Measurements from ENCODE around the gene ATG16L2. TPM values are rescaled to one million over a fixed set of nuclear protein-coding genes. Genes with fewer than 3 reads are reported as not detected.
"Not testable (repeated sequence)": the region's sequence is repeated elsewhere in the genome, so short reads cannot be mapped to it uniquely, and the experiment has no call there.

Gene ATG16L2
- polyA plus RNA-seq, 1 donor from 2014 or later: 32.1 TPM

- Mint-ChIP-seq H3K4me1 (peaks cover 21 to 28% (median 23%) of the 10 kb centered on the region in 3 donors), H3K4me3 (peak overlapping the region in 2 of 4 donors; percentile 15 to 80), H3K27me3 (no peaks in the 10 kb centered on the region), H3K27ac (peak overlapping the region; percentile 87 to 97 (median 94)), H3K9me3 (no peaks in the 10 kb centered on the region), H3K36me3 (no peaks in the 10 kb centered on the region)
Measured at GRCh38 chr11:72786305-72787215, 27.7 kb upstream of the ATG16L2 start.

DNA sequence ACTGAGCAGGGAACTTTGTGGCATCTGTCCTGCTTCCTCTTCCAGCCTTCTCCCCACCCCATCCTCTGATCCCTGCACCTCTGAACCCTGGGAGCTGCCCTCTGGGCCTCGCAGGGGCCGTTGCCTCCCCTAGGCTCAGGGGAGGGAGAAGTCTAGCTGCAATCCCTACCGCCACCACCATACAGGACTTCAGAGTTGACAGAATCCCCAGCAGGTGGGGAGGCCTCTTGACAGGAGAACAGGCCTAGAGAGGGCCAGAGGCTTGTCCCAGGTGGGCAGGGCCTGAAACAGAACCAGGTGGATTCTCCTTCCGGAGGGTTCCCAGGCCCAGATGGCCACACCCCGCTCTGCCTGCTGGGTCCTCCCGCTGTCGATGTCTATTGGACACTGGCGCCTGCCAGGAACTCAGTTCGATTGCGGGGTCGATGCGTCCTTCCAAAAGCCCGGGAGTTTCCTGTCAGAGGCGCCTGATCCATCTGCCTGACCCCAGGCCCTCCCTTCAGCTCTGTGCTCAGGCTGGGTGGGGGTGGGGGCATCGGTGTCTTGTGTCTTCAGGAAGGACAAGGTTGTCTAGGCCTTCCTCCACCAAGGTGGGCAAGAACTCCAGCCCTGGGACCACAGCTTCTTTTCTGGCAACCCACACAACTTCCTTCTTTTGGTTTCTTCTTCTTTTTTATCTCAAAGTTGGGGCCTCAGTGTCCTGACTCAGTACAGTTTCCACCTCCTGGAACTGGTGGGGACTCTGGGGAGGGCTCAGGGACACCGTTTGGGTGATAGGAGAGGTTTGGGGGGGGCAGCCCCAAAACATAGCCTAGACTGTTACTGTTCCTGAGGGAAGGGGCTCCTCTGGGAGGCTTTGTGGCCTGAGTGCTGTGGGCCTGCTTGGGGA, 26.8 kb upstream of the ATG16L2 start:
- peak overlapping the region; percentile 25 to 88 (median 62) for H3K4me3 Mint-ChIP-seq
- H3K36me3 Mint-ChIP-seq: no peaks in the 10 kb centered on the region
- H3K9me3 Mint-ChIP-seq: no peaks in the 10 kb centered on the region
- no peaks in the 10 kb centered on the region for H3K27me3 Mint-ChIP-seq
- peak overlapping the region; percentile 87 to 97 (median 94) for H3K27ac Mint-ChIP-seq
- peaks cover 19 to 25% (median 22%) of the 10 kb centered on the region in 3 donors for H3K4me1 Mint-ChIP-seq

DNA sequence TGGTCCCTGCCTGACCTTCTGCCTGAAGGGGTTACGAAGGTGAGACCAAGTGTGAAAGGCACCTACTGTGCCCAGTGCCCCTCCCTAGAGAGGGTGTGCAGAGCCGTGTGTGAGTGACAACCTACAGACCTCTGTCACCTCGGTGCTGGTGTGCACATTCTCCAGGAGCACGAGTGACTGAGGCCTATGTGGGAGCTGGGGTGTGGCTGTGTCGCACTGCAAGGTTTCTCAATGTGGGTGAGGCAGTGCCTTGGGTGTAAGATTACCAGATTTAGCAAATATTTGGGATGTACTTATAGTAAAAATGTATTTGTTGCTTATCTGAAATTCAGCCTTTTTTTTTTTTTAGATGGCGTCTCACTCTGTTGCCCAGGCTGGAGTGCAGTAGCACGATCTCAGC, 26.0 kb upstream of the ATG16L2 start:
- Mint-ChIP-seq H3K27me3 (no peaks in the 10 kb centered on the region), H3K36me3 (no peaks in the 10 kb centered on the region), H3K4me1 (peaks cover 24 to 30% (median 26%) of the 10 kb centered on the region in 3 donors), H3K27ac (peak overlapping the region in 2 of 3 donors; percentile 94 to 97), H3K4me3 (peak overlapping the region in 2 of 4 donors; percentile 80 to 88), H3K9me3 (no peaks in the 10 kb centered on the region)

DNA sequence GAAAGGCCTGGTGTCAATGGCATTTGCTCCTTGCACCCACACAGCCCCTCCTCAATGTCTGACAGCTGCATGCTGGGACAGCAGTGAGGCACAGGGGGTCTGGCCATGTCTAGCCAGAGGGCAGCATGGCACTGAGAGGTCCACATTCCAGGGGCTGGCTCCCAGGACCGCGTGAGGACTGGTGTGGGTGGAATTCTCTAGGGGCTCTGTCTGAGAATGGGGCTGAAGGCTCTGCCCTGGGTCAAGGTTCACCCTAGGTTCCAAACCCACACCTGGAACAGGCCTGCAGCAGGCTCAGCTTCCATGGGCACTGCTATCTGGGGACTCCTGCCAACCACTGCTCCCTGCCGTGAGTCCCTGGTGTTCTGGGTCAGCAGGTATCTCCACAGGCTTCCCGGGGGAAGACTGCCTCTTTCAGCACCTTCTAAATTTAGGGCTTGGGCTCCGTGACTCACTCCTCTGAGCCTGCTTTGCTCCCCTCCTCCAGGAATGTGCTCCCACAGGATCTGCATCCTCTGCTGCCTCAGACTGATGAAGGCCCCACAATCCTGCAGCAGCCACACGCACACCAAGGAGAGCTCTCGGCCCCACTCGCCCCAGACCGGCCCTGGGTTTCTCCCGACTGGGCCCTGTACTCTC, 24.6 kb upstream of the ATG16L2 start:
- H3K27ac Mint-ChIP-seq: no peak overlapping the region
- no peaks in the 10 kb centered on the region for H3K36me3 Mint-ChIP-seq
- no peaks in the 10 kb centered on the region for H3K9me3 Mint-ChIP-seq
- no peaks in the 10 kb centered on the region for H3K27me3 Mint-ChIP-seq
- no peak overlapping the region for H3K4me3 Mint-ChIP-seq
- H3K4me1 Mint-ChIP-seq: peaks cover 35 to 36% (median 36%) of the 10 kb centered on the region in 3 donors

DNA sequence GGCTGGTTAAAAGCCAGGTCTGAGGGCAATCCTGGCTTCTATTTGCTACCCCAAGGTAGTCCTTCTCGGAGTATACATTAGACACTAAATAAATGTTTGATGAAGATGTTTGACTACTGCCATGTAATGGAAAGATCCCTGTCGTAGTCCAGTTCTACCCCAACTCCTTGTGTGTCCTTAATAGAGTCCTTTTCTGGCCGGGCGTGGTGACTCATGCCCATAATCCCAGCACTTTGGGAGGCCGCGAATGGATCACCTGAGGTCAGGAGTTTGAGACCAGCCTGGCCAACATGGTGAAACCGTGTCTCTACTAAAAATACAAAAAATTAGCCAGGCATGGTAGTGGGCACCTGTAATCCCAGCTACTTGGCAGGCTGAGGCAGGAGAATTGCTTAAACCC, 23.0 kb upstream of the ATG16L2 start:
- H3K36me3 Mint-ChIP-seq, H3K9me3 Mint-ChIP-seq, H3K27me3 Mint-ChIP-seq: not testable (repeated sequence)
- Mint-ChIP-seq H3K4me1 (peaks cover 36 to 38% (median 37%) of the 10 kb centered on the region in 3 donors), H3K27ac (peak overlapping the region; percentile 16 to 99 (median 31)), H3K4me3 (peak overlapping the region in 3 of 4 donors; percentile 5 to 57 (median 10))

- H3K4me3 Mint-ChIP-seq: peak overlapping the region in 3 of 4 donors; percentile 98 to 99 (median 99)
Measured at GRCh38 chr11:72792437-72793021, 21.7 kb upstream of the ATG16L2 start.

DNA sequence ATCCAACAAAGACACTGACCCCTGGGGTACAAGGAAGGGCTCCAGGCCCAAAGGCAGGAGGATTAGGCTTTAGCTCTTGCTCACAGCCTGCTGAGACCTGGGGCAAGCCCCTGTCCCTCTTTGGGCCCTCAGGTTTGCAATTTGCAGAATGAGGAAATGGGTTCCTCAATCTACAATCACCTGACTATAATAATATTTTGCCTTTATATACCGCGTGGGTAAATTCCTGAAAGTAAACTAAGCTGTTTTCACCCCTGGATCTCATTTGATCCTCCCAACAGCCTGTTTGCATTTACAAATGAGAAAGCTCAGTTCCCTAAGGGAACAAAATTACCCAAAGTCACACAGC, 21.2 kb upstream of the ATG16L2 start:
- peak overlapping the region; percentile 99 to 100 (median 100) for H3K27ac Mint-ChIP-seq
- H3K4me1 Mint-ChIP-seq: peaks cover 24 to 26% (median 25%) of the 10 kb centered on the region in 3 donors
- H3K4me3 Mint-ChIP-seq: peak overlapping the region; percentile 98 to 100 (median 99)
- H3K27me3 Mint-ChIP-seq: no peaks in the 10 kb centered on the region
- no peaks in the 10 kb centered on the region for H3K36me3 Mint-ChIP-seq
- no peaks in the 10 kb centered on the region for H3K9me3 Mint-ChIP-seq

More at GRCh38 chr11:72792437-72793021, 21.7 kb upstream of the ATG16L2 start:
- H3K27ac Mint-ChIP-seq: peak overlapping the region; percentile 99 to 100 (median 100)
- H3K4me1 Mint-ChIP-seq: peaks cover 25 to 31% (median 28%) of the 10 kb centered on the region in 3 donors
- no peaks in the 10 kb centered on the region for H3K27me3 Mint-ChIP-seq
- no peaks in the 10 kb centered on the region for H3K36me3 Mint-ChIP-seq
- no peaks in the 10 kb centered on the region for H3K9me3 Mint-ChIP-seq

DNA sequence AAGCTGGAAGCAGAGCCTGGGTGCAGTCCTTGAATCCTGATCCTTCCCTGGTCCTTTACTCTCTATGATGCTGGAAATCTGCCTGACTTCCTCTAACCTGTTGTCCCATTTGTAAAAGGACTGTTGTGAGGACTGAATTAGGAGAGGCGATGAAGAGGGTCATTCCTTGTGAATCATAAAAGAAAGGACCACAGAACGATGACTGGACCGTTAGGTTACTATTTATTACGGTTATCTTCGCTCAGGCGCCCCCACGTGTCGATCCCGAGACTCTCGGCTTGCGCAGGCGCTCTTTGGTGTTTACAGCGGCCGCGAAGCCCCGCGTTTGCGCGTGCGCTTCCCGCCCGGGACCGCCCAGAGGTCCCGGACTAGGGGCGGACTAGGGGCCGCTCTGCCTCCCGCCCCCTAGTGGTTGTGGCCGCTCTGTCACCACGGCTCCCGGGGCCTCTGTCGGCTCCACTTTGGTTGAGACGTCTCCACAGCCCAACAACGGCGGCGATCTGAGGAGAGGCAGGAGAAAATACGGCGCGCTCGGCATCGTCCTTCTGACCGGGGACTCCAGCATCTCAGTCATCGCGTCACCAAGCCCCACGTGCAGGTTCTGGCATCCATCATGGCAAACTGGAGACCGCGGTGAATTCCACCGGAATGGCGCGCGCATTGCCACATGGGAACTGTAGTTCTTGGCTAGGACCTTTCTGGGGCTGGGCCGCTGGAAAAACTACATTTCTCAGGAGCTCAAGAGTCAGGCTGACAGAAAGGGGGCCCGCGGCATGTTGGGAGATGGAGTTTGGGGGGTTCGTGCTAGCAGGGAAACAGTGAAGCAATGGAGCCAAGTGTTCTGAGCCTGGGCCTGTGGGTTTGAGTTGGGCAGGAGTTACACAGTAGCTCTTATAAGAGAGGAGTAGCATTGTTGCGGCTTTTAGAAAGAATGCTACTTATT, 20.5 kb upstream of the ATG16L2 start, which contains the start of gene STARD10:
Gene STARD10 (minus strand): TSS at position 623 of the 943 bp plus-strand sequence. CDS start 12,866 bp downstream, outside the sequence.
- Mint-ChIP-seq H3K4me1 (peaks cover 23 to 27% (median 23%) of the 10 kb centered on the region in 3 donors), H3K36me3 (no peaks in the 10 kb centered on the region), H3K4me3 (peak within 1 kb of the TSS; percentile 98 to 100 (median 99)), H3K9me3 (no peaks in the 10 kb centered on the region), H3K27ac (peak within 1 kb of the TSS; percentile 99 to 100 (median 100)), H3K27me3 (no peaks in the 10 kb centered on the region)

DNA sequence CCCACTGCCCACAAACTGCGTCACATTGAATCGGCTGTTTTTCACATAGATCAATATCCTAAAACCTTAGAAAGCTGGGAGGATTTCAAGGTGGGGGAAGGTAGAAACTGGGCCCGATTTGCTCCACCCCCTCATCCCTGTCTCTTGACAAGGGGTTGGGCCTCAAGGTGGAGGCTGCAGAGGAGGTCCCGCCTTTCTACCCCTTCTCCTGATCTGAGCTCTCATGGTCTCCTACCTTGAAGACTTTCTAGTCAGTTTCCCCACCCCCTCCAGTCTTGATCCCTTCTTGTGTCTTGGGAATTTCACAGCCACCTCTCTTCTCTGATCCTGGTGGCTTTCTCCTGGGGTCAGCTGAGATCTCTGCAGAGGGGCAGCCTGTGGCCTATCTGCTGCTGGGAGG, 15.8 kb upstream of the ATG16L2 start:
- Mint-ChIP-seq H3K4me1 (peaks cover 12 to 16% (median 13%) of the 10 kb centered on the region in 3 donors), H3K27me3 (no peaks in the 10 kb centered on the region), H3K36me3 (no peaks in the 10 kb centered on the region), H3K9me3 (no peaks in the 10 kb centered on the region), H3K4me3 (peak overlapping the region in 2 of 4 donors; percentile 72 to 81), H3K27ac (peak overlapping the region in 2 of 3 donors; percentile 9 to 23)

GRCh38 chr11:72799441-72799840, 14.8 kb upstream of the ATG16L2 start:
- Mint-ChIP-seq H3K27me3 (no peaks in the 10 kb centered on the region), H3K27ac (no peak overlapping the region), H3K9me3 (no peaks in the 10 kb centered on the region), H3K4me1 (peaks cover 5 to 7% (median 7%) of the 10 kb centered on the region in 3 donors), H3K36me3 (no peaks in the 10 kb centered on the region), H3K4me3 (no peak overlapping the region)

DNA sequence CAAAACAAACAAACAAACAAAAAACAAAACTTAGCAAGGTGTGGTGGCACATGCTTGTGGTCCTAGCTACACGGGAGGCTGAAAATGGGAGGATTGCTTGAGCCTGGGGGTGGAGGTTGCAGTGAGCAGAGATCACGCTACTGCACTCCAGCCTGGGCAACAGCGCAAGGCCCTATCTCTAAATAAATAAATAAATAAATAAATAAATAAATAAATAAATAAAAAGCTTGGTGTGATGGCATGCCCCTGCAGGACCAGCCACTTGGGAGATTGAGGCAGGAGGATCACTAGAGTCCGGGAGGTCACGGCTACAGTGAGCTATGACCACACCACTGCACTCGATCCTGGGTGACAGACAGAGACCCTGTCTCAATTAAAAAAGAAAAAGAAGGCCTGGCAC, 11.4 kb upstream of the ATG16L2 start:
- Mint-ChIP-seq H3K27ac (no peak overlapping the region), H3K9me3 (no peaks in the 10 kb centered on the region), H3K36me3 (no peaks in the 10 kb centered on the region), H3K27me3 (no peaks in the 10 kb centered on the region), H3K4me3 (peak overlapping the region in 1 of 4 donors; percentile 35), H3K4me1 (peaks cover 3 to 9% (median 7%) of the 10 kb centered on the region in 3 donors)

DNA sequence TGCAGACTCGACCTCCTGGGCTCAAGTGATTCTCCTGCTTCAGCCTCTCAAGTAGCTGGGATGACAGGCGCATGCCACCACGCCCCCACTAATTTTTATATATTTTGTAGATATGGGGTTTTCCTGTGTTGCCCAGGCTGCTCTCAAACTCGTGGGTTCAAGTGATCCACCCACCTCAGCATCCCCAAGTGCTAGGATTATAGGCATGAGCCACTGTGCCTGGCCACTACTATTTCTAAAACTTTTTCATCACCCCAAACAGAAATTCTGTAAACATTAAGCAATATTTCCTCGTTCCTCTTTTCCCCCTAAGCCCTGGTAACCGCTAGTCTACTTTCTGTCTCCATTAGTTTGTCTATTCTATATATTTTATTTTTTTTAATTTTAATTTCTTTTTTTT, 9.0 kb upstream of the ATG16L2 start:
- Mint-ChIP-seq H3K27me3 (no peaks in the 10 kb centered on the region), H3K9me3 (no peaks in the 10 kb centered on the region), H3K4me3 (no peak overlapping the region), H3K4me1 (peaks cover 11 to 14% (median 11%) of the 10 kb centered on the region in 3 donors), H3K27ac (no peak overlapping the region), H3K36me3 (peaks cover 1% of the 10 kb centered on the region)

GRCh38 chr11:72806378-72806777, 7.8 kb upstream of the ATG16L2 start:
- H3K4me1 Mint-ChIP-seq: peaks cover 11 to 16% (median 14%) of the 10 kb centered on the region in 3 donors
- H3K9me3 Mint-ChIP-seq, H3K27me3 Mint-ChIP-seq, H3K27ac Mint-ChIP-seq, H3K36me3 Mint-ChIP-seq: not testable (repeated sequence)
- peak overlapping the region in 1 of 4 donors; percentile 35 for H3K4me3 Mint-ChIP-seq
